H1 (cell line): Measurements from ENCODE around the gene PAIP2. TPM values are rescaled to one million over a fixed set of nuclear protein-coding genes. Genes with fewer than 3 reads are reported as not detected.

Experiments used
- CTCF ChIA-PET: fragments of 300-600 bp; sonication (Branson Sonifier 250); formaldehyde crosslinking; loops from one replicate; lab custom pipeline; 2021; ENCODE audit not compliant: partially characterized antibody; lab: Charles Lee
- POLR2A ChIA-PET: fragments of 300-600 bp; sonication (Branson Sonifier 250); formaldehyde crosslinking; loops from one replicate; lab custom pipeline; 2021; ENCODE audit warnings: inconsistent platforms; ENCODE audit not compliant: partially characterized antibody; lab: Charles Lee
- DNase-seq, 2 experiments: peaks; one replicate each; pipeline versions ENCODE4 v3.0.0 to v3.0.0-alpha.2; 2010 to 2022; ENCODE audit warnings: low spot score in 2 of 2, low read depth in 1 of 2, mixed read lengths in 1 of 2
- FAIRE-seq: peaks from 2 replicates; lab custom pipeline; 2011; peaks lifted over from hg19 to GRCh38; lab: Jason Lieb, UNC
- H2AFZ ChIP-seq: 2 replicates; pipeline ENCODE4 v1.8.1; 2012; ENCODE audit warnings: low read length, inconsistent platforms
- H2AK5ac ChIP-seq: 2 replicates; pipeline ENCODE4 v1.6.1; 2013; ENCODE audit warnings: low read depth, low read length
- H2BK120ac ChIP-seq: replicated peaks from 2 replicates; pipeline ENCODE3; 2013; ENCODE audit warnings: low read depth, low read length, inconsistent platforms
- H2BK12ac ChIP-seq: 2 replicates; pipeline ENCODE4 v1.6.1; 2013; ENCODE audit warnings: low read depth, low read length
- H2BK15ac ChIP-seq: 2 replicates; pipeline ENCODE4 v1.6.1; 2013; ENCODE audit warnings: low read length
- H2BK20ac ChIP-seq: 2 replicates; pipeline ENCODE4 v1.6.1; 2013; ENCODE audit warnings: low read length
- H2BK5ac ChIP-seq: 2 replicates; pipeline ENCODE4 v1.6.1; 2013; ENCODE audit warnings: low read depth, low read length
- H3K14ac ChIP-seq: 2 replicates; pipeline ENCODE4 v1.6.1; 2013; ENCODE audit warnings: inconsistent platforms; ENCODE audit not compliant: insufficient read length
- H3K18ac ChIP-seq: 2 replicates; pipeline ENCODE4 v1.6.1; 2013; ENCODE audit warnings: low read length; ENCODE audit errors: extremely low read depth
- H3K23ac ChIP-seq: 2 replicates; pipeline ENCODE4 v1.6.1; 2013; ENCODE audit warnings: inconsistent platforms; ENCODE audit not compliant: insufficient read length
- H3K23me2 ChIP-seq: 2 replicates; pipeline ENCODE4 v1.6.1; 2013; ENCODE audit warnings: low read depth, low read length
- H3K27ac ChIP-seq: 2 replicates; pipeline ENCODE4 v1.6.1; 2011; ENCODE audit warnings: low read depth, low read length, inconsistent platforms
- H3K27me3 ChIP-seq, 4 experiments: replicated peaks in 1 of 4; 1 replicate in 1 of 4; 2 replicates in 3 of 4; pipeline versions ENCODE4 v1.6.1 to v1.8.1; 2011 to 2013; ENCODE audit warnings: low read length in 3 of 4, mild to moderate bottlenecking in 3 of 4, inconsistent platforms in 2 of 4, mixed read lengths in 2 of 4, moderate library complexity in 1 of 4; ENCODE audit not compliant: control insufficient read depth in 3 of 4, insufficient read depth in 3 of 4; ENCODE audit errors: extremely low read depth in 1 of 4
- H3K36me3 ChIP-seq, 4 experiments: 2 replicates each; pipeline versions ENCODE4 v1.6.1 to v1.8.1; 2011 to 2013; ENCODE audit warnings: mild to moderate bottlenecking in 4 of 4, low read length in 3 of 4, moderate library complexity in 2 of 4, control low read depth in 1 of 4, inconsistent platforms in 1 of 4; ENCODE audit not compliant: insufficient read depth in 4 of 4, control insufficient read depth in 2 of 4
- H3K4ac ChIP-seq: replicated peaks from 2 replicates; pipeline ENCODE3; 2013; ENCODE audit warnings: low read length, low read depth, mixed read lengths, inconsistent platforms; ENCODE audit not compliant: insufficient read length
- H3K4me1 ChIP-seq, 4 experiments: replicated peaks in 1 of 4; 1 replicate in 1 of 4; 2 replicates in 3 of 4; pipeline versions ENCODE4 v1.6.1 to v1.8.1; 2011 to 2013; ENCODE audit warnings: low read length in 3 of 4, inconsistent platforms in 2 of 4, mixed read lengths in 1 of 4; ENCODE audit not compliant: insufficient read depth in 4 of 4, control insufficient read depth in 3 of 4
- H3K4me2 ChIP-seq, 2 experiments: 2 replicates each; pipeline versions ENCODE4 v1.6.1 to v1.8.1; 2011 to 2013; ENCODE audit warnings: low read depth in 2 of 2, low read length in 2 of 2, control low read depth in 1 of 2, inconsistent platforms in 1 of 2, mild to moderate bottlenecking in 1 of 2; ENCODE audit not compliant: insufficient read depth in 1 of 2
- H3K4me3 ChIP-seq, 4 experiments: fragments of 200-600, 300-600 bp in 1 of 4; sonication (generic), shearing (Covaris generic), sonication (Bioruptor Twin) in 1 of 4; 2 replicates each; pipeline versions ENCODE4 v1.5.1 to v1.8.1; 2011 to 2016; ENCODE audit warnings: low read length in 4 of 4, low read depth in 3 of 4, control low read depth in 2 of 4, inconsistent platforms in 2 of 4, mild to moderate bottlenecking in 2 of 4, mixed read lengths in 1 of 4, moderate library complexity in 1 of 4; ENCODE audit not compliant: insufficient read depth in 2 of 4; ENCODE audit errors: extremely low read depth in 1 of 4
- H3K56ac ChIP-seq: replicated peaks from 2 replicates; pipeline ENCODE3; 2013; ENCODE audit warnings: low read depth, mild to moderate bottlenecking, mixed read lengths, low read length, inconsistent platforms; ENCODE audit not compliant: insufficient read length
- H3K79me1 ChIP-seq: 2 replicates; pipeline ENCODE4 v1.6.1; 2013; ENCODE audit warnings: low read depth, low read length, control low read depth
- H3K79me2 ChIP-seq, 2 experiments: 2 replicates each; pipeline versions ENCODE4 v1.6.1 to v1.8.1; 2012 to 2013; ENCODE audit warnings: low read length in 2 of 2, mild to moderate bottlenecking in 2 of 2, inconsistent platforms in 1 of 2; ENCODE audit not compliant: insufficient read depth in 2 of 2, control insufficient read depth in 1 of 2
- H3K9ac ChIP-seq, 4 experiments: replicated peaks in 1 of 4; 1 replicate in 1 of 4; 2 replicates in 3 of 4; pipeline versions ENCODE4 v1.6.1 to v1.8.1; 2011 to 2013; ENCODE audit warnings: low read depth in 3 of 4, low read length in 3 of 4, control low read depth in 2 of 4, mild to moderate bottlenecking in 2 of 4, moderate library complexity in 2 of 4, inconsistent platforms in 1 of 4; ENCODE audit errors: extremely low read depth in 1 of 4
- H3K9me3 ChIP-seq, 2 experiments: 2 replicates each; pipeline versions ENCODE4 v1.6.1 to v1.8.1; 2012 to 2013; ENCODE audit warnings: mild to moderate bottlenecking in 2 of 2, moderate library complexity in 2 of 2, control low read depth in 1 of 2, inconsistent platforms in 1 of 2, low read depth in 1 of 2, low read length in 1 of 2, mixed read lengths in 1 of 2; ENCODE audit not compliant: insufficient read depth in 2 of 2
- H4K20me1 ChIP-seq, 2 experiments: replicated peaks in 1 of 2; 2 replicates each; pipeline versions ENCODE3 to v1.8.1; 2011 to 2013; ENCODE audit warnings: inconsistent platforms in 2 of 2, low read length in 2 of 2, mild to moderate bottlenecking in 1 of 2; ENCODE audit not compliant: insufficient read depth in 2 of 2, control insufficient read depth in 1 of 2
- H4K5ac ChIP-seq: 2 replicates; pipeline ENCODE4 v1.6.1; 2013; ENCODE audit warnings: low read length, low read depth, mixed read lengths, inconsistent platforms; ENCODE audit not compliant: insufficient read length
- H4K8ac ChIP-seq: 2 replicates; pipeline ENCODE4 v1.8.0; 2013; ENCODE audit warnings: mild to moderate bottlenecking, moderate library complexity, low read length, inconsistent platforms; ENCODE audit not compliant: insufficient read depth; ENCODE audit errors: extremely low read depth
- H4K91ac ChIP-seq: replicated peaks from 2 replicates; pipeline ENCODE3; 2013; ENCODE audit warnings: low read length, mixed read lengths, inconsistent platforms; ENCODE audit not compliant: insufficient read length
- ASH2L ChIP-seq: fragments of 200-600, 300-600 bp; sonication (generic); IDR thresholded peaks from one replicate; pipeline ENCODE4 v1.7.1; 2017; ENCODE audit warnings: low read length
- CHD1 ChIP-seq: IDR thresholded peaks from 2 replicates; pipeline ENCODE4 v1.6.1; 2012; ENCODE audit warnings: low read depth, low read length, improper control_type of control experiment
- CTBP2 ChIP-seq: IDR thresholded peaks from 2 replicates; pipeline ENCODE4 v1.7.0; 2011; ENCODE audit warnings: borderline replicate concordance, mild to moderate bottlenecking, moderate library complexity, mixed read lengths, low read length; ENCODE audit not compliant: insufficient read depth, insufficient read length
- GABPA ChIP-seq: IDR thresholded peaks from 2 replicates; pipeline ENCODE4 v1.6.1; 2011; ENCODE audit warnings: mild to moderate bottlenecking, low read length, moderate library complexity, borderline replicate concordance; ENCODE audit not compliant: insufficient read depth
- JUND ChIP-seq: IDR thresholded peaks from 2 replicates; pipeline ENCODE4 v1.6.1; 2011; ENCODE audit warnings: mild to moderate bottlenecking, improper control_type of control experiment, low read length
- MAX ChIP-seq: IDR thresholded peaks from 2 replicates; pipeline ENCODE4 v1.6.1; 2012; ENCODE audit warnings: inconsistent platforms
- RNF2 ChIP-seq: fragments of 200-900, 300-1000 bp; sonication (generic); IDR thresholded peaks from 2 replicates; pipeline ENCODE4 v1.7.1; 2016; ENCODE audit warnings: borderline replicate concordance, low read depth, mild to moderate bottlenecking, antibody characterized with exemption, low read length; ENCODE audit not compliant: poor library complexity, severe bottlenecking; ENCODE audit errors: missing control alignments
- SUZ12 ChIP-seq: fragments of 200-600 bp; sonication (generic); IDR thresholded peaks from 2 replicates; pipeline ENCODE4 v1.6.1; 2012; ENCODE audit warnings: mild to moderate bottlenecking, inconsistent platforms, low read length, moderate library complexity, mixed read lengths
- TCF12 ChIP-seq: IDR thresholded peaks from 2 replicates; pipeline ENCODE4 v1.6.1; 2011; ENCODE audit warnings: low read depth, mild to moderate bottlenecking, low read length
- YY1 ChIP-seq: IDR thresholded peaks from 2 replicates; pipeline ENCODE4 v1.6.1; 2011; ENCODE audit warnings: low read depth, mild to moderate bottlenecking, low read length
- WGBS, 2 experiments: shearing (Covaris generic) in 1 of 2; methylation state at CpG; one replicate each; pipeline versions ENCODE4 v1.1.6 to v1.1.7; 2013 to 2015; ENCODE audit warnings: low lambda C conversion rate in 2 of 2, mixed read lengths in 2 of 2, inconsistent platforms in 1 of 2, low coverage in 1 of 2, missing lambda C conversion rate in 1 of 2; ENCODE audit not compliant: insufficient replicate concordance in 2 of 2, insufficient coverage in 1 of 2, insufficient read length in 1 of 2; ENCODE audit errors: extremely low coverage in 1 of 2, missing lambda C conversion rate in 1 of 2; 5-methylcytosine and 5-hydroxymethylcytosine counted together
- polyA plus RNA-seq, 7 experiments: library from polyadenylated mRNA; depleted of rRNA in 3 of 7; stranded (reverse) in 5 of 7; unstranded in 2 of 7; fragments of >200 nt in 5 of 7; fragments of 200-250 nt in 2 of 7; gene quantifications; 1 replicate in 5 of 7; 2 replicates in 1 of 7; 4 replicates in 1 of 7; pipeline versions ENCODE4 v1.2.1 to v1.2.3, GENCODE V29; 2011 to 2013; ENCODE audit warnings: missing spikeins in 2 of 7, mixed read lengths in 2 of 7
- total RNA-seq: library from RNA; stranded (reverse); fragmentation: NEBNext Ultra II Directional; extraction: Animal tissue kit (Norgen Biotek cat#: 25700); gene quantifications from 2 replicates; pipeline ENCODE4 v1.2.1, GENCODE V29; 2021

The PAIP2 gene
- total and polyA plus RNA-seq, 2 of the 8 experiments (the other 6 are each of a cell fraction or from before 2014, with no cell fraction given), result 87.6 to 162 TPM

GRCh38 chr5:139394654-139395566 lies 53.3 kb downstream of the PAIP2 start, which contains the start of gene PROB1:
TSS of gene PROB1 (minus strand) at chr5:139395104. CDS start at chr5:139395081, 23 bp downstream.
- Histone ChIP-seq H3K79me1 (no peaks in the 10 kb centered on the region), H3K36me3 (no peaks in the 10 kb centered on the region), H3K14ac (no peak within 1 kb of the TSS), H4K91ac (peak within 1 kb of the TSS; percentile 62), H2BK120ac (no peak within 1 kb of the TSS), H3K27me3 (peaks cover 14 to 34% (median 28%) of the 10 kb centered on the region in 4 experiments; a peak in 6 of 7 replicates), H2BK20ac (no peak within 1 kb of the TSS), H3K27ac (no peak within 1 kb of the TSS), H3K4me2 (peak within 1 kb of the TSS; percentile 82 to 85), H3K56ac (no peak within 1 kb of the TSS), H2BK12ac (no peak within 1 kb of the TSS; the same call in 1 of the 2 replicates), H4K8ac (peak within 1 kb of the TSS; percentile 74; the same call in 1 of the 2 replicates), H4K5ac (no peak within 1 kb of the TSS), H3K4me3 (peak within 1 kb of the TSS; percentile 42 to 68 (median 54)), H3K4me1 (peaks cover 0 to 29% (median 15%) of the 10 kb centered on the region in 4 experiments; a peak in 6 of 7 replicates), H3K18ac (peak within 1 kb of the TSS; percentile 71), H2AK5ac (no peak within 1 kb of the TSS), H3K4ac (no peak within 1 kb of the TSS), H3K23ac (no peak within 1 kb of the TSS), H2AFZ (peak within 1 kb of the TSS; percentile 56; the same call in 1 of the 2 replicates), H3K23me2 (peaks cover 27% of the 10 kb centered on the region; the same call in 1 of the 2 replicates), H3K9ac (peak within 1 kb of the TSS in 3 of 4 experiments; percentile 32 to 37 (median 34); a peak in 5 of 7 replicates), H2BK5ac (no peak within 1 kb of the TSS), H2BK15ac (no peak within 1 kb of the TSS), H3K9me3 (no peaks in the 10 kb centered on the region), H3K79me2 (no peaks in the 10 kb centered on the region), H4K20me1 (peaks cover 0 to 3% of the 10 kb centered on the region in 2 experiments)
- CTCF ChIA-PET, result interaction anchor here (1.1 to 1.8 kb wide), 9 partner anchors 10 to 908 kb away, joined by 3 to 6 read pairs (median 3); partner anchors contain the start of gene PAIP2
- 23% methylated on average over 46 of the region's 76 CpGs; no CpG with 5 or more reads in 1 of the 2 experiments for WGBS, 2 experiments
- FAIRE-seq (no peak), DNase-seq (no peak)
- TF ChIP-seq ASH2L, result peak; percentile 27
- TF ChIP-seq CTBP2, result peak; percentile 64
- 0 out of 2 replicates have a peak, but pooled peaks have one; percentile 12 for TF ChIP-seq MAX
- TF ChIP-seq TCF12, result no peak
- TF ChIP-seq JUND, result no peak
- 0 out of 2 replicates have a peak, but pooled peaks have one; percentile 5 for TF ChIP-seq SUZ12
- TF ChIP-seq RNF2, result no peak
- TF ChIP-seq GABPA, result 0 out of 2 replicates have a peak, but pooled peaks have one; percentile 10
- no peak for TF ChIP-seq YY1
- TF ChIP-seq CHD1, result no peak
- POLR2A ChIA-PET, result interaction anchor here (0.5 to 3.9 kb wide), 18 partner anchors 7 to 239 kb away, joined by 3 to 16 read pairs (median 5); partner anchors contain the start of genes MATR3 and PAIP2
